Astrocyte of the spinal cord (primary cell): ENCODE measurements around the gene WWOX.

Experiments used
- DNase-seq: peaks from one replicate; pipeline ENCODE4 v3.0.0; 2011; ENCODE audit warnings: low read depth, low spot score
- H3K4me3 ChIP-seq: 2 replicates; pipeline ENCODE4 v1.5.1; 2011; ENCODE audit warnings: low read depth, mild to moderate bottlenecking, low read length, moderate library complexity
- in situ Hi-C: cut with HindIII; loops from 2 replicates; pipeline ENCODE4 v1.10.0; 2017; ENCODE audit warnings: low sequenced_read_pairs
- TF ChIP-seq, protein P1 (sequence below): IDR thresholded peaks from 2 replicates; pipeline ENCODE4 v1.5.1; 2012; ENCODE audit warnings: low read depth, mild to moderate bottlenecking, low read length, inconsistent platforms

Gene WWOX

DNA sequence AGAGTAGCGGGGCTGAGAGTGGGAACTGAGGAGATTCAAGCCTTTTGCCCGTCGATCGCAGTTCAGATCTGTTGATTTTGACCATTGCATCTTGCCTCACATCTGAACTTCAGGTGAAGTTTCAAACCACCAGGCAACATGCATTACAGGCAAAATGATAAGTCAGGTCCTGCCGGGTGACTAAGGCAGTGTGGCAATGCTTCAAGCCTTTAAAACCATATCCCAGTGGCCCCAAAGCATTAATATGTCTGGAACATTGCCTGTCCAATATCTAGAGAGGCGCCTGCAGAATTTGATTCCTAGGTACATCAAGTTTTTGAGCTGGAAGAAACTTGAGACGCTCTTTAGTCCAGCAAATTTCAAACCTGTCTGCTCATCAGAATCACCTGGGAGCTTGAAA lies 998.3 kb downstream of the WWOX start:
- in situ Hi-C loops, result no loop called here
- H3K4me3 ChIP-seq, result no peak overlapping the region
- no peak for DNase-seq
- TF ChIP-seq, protein P1, sequence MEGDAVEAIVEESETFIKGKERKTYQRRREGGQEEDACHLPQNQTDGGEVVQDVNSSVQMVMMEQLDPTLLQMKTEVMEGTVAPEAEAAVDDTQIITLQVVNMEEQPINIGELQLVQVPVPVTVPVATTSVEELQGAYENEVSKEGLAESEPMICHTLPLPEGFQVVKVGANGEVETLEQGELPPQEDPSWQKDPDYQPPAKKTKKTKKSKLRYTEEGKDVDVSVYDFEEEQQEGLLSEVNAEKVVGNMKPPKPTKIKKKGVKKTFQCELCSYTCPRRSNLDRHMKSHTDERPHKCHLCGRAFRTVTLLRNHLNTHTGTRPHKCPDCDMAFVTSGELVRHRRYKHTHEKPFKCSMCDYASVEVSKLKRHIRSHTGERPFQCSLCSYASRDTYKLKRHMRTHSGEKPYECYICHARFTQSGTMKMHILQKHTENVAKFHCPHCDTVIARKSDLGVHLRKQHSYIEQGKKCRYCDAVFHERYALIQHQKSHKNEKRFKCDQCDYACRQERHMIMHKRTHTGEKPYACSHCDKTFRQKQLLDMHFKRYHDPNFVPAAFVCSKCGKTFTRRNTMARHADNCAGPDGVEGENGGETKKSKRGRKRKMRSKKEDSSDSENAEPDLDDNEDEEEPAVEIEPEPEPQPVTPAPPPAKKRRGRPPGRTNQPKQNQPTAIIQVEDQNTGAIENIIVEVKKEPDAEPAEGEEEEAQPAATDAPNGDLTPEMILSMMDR, result no peak

DNA sequence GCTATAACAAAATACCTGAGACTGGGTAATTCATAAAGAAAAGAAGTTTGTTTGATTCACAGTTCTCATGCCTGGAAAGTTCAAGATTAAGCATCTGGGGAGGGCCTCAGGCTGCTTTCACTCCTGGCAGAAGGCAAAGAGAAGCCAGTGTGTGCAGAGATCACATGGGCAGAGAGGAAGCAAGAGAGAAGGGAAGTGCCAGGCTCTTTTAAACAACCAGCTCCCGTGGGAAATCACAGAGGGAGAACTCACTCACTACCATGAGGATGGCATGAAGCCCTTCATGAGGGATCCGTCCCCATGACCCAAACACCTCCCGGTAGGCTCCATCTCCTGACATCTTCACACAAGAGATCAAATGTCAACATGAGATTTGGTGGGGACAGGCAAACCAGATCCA lies 999.5 kb downstream of the WWOX start:
- TF ChIP-seq, protein P1, result no peak
- in situ Hi-C loops, result no loop called here
- H3K4me3 ChIP-seq, result no peak overlapping the region
- DNase-seq, result no peak

- TF ChIP-seq, protein P1, result no peak
- DNase-seq, result no peak
- in situ Hi-C loops, result no loop called here
- no peak overlapping the region for H3K4me3 ChIP-seq
These were observed 1000.3 kb downstream of the WWOX start for GRCh38 chr16:79099716-79100115.

- in situ Hi-C loops, result no loop called here
- H3K4me3 ChIP-seq, result no peak overlapping the region
- no peak for DNase-seq
- TF ChIP-seq, protein P1, result no peak
These were observed 1001.0 kb downstream of the WWOX start for GRCh38 chr16:79100447-79100846.

DNA sequence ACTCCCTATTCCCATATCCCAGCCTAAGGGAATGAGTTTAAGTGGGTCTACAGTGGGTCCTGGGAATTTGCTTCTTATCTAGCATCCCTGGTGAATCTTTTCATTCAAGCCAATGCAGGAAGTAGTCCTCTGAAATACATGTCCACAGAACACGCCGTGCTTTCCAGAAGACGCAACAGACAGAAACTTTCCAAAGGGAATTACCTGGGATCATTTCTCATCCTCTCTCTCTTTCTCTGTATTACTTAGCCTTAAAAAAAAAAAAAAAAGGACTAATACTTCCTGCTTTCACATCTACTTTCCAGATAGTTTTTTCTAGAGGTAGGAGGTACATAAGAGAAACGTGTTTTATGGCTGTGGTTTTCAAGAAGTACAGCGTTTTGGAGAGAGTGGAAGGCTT lies 1002.0 kb downstream of the WWOX start:
- in situ Hi-C loops, result no loop called here
- no peak for DNase-seq
- no peak overlapping the region for H3K4me3 ChIP-seq
- TF ChIP-seq, protein P1, result no peak

DNA sequence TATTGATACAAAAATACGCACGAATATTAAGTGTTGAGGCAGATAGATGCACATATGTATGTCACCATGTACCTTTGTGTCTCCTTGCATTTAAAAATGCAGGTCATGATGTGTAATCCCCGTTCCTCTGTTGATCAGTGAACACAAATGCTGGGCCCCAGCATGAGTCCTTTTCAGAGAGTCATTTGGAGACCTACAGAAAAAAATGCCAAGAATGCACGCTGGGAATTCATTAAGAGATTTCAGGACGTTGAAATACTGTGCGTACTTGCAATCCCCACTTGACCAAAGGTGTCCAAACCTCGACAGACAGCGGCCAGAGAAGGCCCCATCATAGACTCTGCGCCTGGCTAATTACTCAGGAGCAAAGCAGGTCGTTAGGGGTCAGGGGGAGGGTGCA lies 1005.1 kb downstream of the WWOX start:
- in situ Hi-C loops, result no loop called here
- no peak overlapping the region for H3K4me3 ChIP-seq
- DNase-seq, result no peak
- TF ChIP-seq, protein P1, result no peak

DNA sequence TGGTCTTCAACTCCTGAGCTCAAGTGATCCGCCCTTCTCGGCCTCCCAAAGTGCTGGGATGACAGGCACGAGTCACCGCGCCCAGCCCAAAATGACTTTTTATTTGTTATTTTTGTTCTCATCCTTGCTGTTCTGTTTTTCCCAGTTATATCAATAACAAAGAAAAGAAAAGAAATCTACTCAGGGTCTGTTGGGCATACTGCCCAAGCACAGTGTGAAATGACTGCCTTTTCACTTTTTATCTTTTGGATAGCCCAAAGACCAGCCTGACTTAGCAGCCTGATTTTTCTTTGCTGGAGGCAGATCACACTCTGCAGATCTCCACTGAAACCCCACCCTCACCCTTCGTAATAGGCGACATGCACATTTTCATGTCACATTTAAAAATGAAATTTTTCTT lies 1007.8 kb downstream of the WWOX start:
- no peak for DNase-seq
- TF ChIP-seq, protein P1, result no peak
- in situ Hi-C loops, result no loop called here

More for the DNA sequence above, 1007.8 kb downstream of the WWOX start:
- no peak overlapping the region for H3K4me3 ChIP-seq
